ENCODE data around the gene IFNAR1. TPM values are rescaled to one million over a fixed set of nuclear protein-coding genes. Genes with fewer than 3 reads are reported as not detected.
A peak's percentile ranks its signal among the peaks of the same experiment; 100 is the strongest.
"Not testable (repeated sequence)": the region's sequence is repeated elsewhere in the genome, so short reads cannot be mapped to it uniquely, and the experiment has no call there.

IFNAR1 gene
- total RNA-seq, 1 donor from 2014 or later: 42.8 TPM

DNA sequence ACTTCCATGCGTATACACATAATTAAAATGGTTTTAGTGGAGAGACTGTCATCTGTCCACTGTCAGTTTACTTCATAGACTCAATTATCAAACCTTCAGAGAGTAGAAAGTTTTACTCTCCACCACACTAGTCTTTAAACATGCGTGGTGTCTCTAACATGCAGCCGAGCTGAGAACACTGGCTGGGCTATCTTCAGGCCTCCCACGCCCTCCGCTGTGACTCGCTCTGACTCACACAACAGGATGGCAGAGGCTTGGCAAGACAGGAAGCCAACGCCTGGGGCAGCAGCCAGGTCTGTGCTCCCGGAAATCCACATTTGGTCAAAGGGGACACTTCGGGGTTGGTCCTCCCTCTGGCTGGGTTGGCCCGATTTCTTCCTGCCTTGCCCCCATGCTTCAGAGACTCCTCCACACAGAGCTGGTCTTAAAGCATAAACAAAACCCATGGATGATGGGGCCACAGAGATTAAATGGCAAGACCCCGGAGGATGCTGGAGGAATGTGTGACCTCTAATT, 55.8 kb downstream of the IFNAR1 start:
- H3K27ac Mint-ChIP-seq (ENCODE audit: unreplicated experiment): peak overlapping the region; percentile 90
- H3K27me3 Mint-ChIP-seq (ENCODE audit: unreplicated experiment): no peaks in the 10 kb centered on the region
- TF ChIP-seq, protein P1, sequence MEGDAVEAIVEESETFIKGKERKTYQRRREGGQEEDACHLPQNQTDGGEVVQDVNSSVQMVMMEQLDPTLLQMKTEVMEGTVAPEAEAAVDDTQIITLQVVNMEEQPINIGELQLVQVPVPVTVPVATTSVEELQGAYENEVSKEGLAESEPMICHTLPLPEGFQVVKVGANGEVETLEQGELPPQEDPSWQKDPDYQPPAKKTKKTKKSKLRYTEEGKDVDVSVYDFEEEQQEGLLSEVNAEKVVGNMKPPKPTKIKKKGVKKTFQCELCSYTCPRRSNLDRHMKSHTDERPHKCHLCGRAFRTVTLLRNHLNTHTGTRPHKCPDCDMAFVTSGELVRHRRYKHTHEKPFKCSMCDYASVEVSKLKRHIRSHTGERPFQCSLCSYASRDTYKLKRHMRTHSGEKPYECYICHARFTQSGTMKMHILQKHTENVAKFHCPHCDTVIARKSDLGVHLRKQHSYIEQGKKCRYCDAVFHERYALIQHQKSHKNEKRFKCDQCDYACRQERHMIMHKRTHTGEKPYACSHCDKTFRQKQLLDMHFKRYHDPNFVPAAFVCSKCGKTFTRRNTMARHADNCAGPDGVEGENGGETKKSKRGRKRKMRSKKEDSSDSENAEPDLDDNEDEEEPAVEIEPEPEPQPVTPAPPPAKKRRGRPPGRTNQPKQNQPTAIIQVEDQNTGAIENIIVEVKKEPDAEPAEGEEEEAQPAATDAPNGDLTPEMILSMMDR (IDR thresholded peaks at IDR 0.05): no peak
- H3K36me3 Mint-ChIP-seq (ENCODE audit: unreplicated experiment): no peaks in the 10 kb centered on the region
- DNase-seq (ENCODE audit: extremely low spot score, unreplicated experiment): peak; percentile 94
- peaks cover 39% of the 10 kb centered on the region for H3K4me1 Mint-ChIP-seq (ENCODE audit: unreplicated experiment)
- no peak overlapping the region for H3K4me3 Mint-ChIP-seq (ENCODE audit: unreplicated experiment)
- H3K9me3 Mint-ChIP-seq (ENCODE audit: unreplicated experiment): no peaks in the 10 kb centered on the region

DNA sequence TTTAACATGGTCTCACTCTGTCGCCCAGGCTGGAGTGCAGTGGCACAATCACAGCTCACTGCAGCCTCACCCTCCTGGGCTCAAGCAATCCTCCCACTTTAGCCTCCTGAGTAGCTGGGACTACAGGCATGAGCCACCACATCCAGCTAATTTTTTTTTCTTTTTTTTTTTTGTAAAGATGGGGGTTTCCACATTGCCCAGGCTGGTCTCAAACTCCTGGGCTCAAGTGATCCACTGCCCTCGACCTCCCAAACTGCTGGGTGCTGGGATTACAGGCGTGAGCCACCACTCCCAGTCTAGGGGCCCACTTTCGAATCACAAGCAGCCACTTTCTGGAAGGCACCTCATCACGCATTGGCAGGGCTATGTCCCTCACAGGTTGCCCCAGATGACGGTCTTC, 56.6 kb downstream of the IFNAR1 start:
- not testable (repeated sequence) for H3K4me3 Mint-ChIP-seq (ENCODE audit: unreplicated experiment); H3K36me3 Mint-ChIP-seq (ENCODE audit: unreplicated experiment); DNase-seq (ENCODE audit: extremely low spot score, unreplicated experiment); H3K27me3 Mint-ChIP-seq (ENCODE audit: unreplicated experiment); H3K9me3 Mint-ChIP-seq (ENCODE audit: unreplicated experiment)
- Mint-ChIP-seq H3K4me1 (ENCODE audit: unreplicated experiment) (peaks cover 39% of the 10 kb centered on the region), H3K27ac (ENCODE audit: unreplicated experiment) (peak overlapping the region; percentile 90)

DNA sequence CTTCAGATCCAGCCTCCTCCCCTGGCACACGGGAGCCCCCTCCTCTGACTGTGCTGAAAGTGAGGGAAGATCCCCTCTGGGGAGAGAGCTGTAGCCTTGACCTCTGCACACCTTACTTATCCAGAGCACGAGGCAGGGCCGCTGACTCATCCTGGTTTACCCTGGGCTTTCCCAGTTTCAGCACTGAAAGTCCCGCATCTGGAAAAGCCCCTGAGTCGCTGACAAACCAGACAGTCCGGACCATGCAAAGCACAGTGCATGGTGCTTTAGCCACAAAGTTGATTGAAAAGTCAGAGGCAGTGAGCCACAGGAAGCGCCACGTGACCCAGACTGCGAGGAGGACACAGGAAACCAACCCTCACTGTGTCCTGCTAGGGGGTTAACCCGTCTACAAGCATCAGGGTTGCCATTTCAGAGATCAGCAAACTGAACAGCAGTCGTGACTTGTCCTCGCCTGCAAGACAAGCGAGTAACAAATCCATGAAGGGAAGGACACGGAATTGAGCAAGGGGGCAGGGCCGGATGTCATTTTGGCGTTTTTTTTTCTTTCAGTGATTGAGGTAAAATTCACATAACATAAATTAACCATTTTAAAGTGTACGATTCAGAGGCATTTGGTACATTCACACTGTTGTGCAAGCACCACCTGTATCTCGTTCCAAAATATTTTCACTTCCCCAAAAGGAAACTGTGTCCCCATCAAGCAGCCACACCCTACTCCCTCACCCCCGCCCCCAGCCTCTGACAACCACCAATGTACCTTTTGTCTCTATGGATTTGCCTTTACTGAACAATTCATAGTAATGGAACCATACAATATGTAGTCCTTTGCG, 58.5 kb downstream of the IFNAR1 start:
- Mint-ChIP-seq H3K27me3 (ENCODE audit: unreplicated experiment) (no peaks in the 10 kb centered on the region), H3K4me3 (ENCODE audit: unreplicated experiment) (peak overlapping the region; percentile 38), H3K9me3 (ENCODE audit: unreplicated experiment) (no peaks in the 10 kb centered on the region), H3K27ac (ENCODE audit: unreplicated experiment) (peak overlapping the region; percentile 83), H3K4me1 (ENCODE audit: unreplicated experiment) (peaks cover 39% of the 10 kb centered on the region), H3K36me3 (ENCODE audit: unreplicated experiment) (no peaks in the 10 kb centered on the region)
- no peak for DNase-seq (ENCODE audit: extremely low spot score, unreplicated experiment)
- TF ChIP-seq, protein P1 (IDR thresholded peaks at IDR 0.05): no peak

DNA sequence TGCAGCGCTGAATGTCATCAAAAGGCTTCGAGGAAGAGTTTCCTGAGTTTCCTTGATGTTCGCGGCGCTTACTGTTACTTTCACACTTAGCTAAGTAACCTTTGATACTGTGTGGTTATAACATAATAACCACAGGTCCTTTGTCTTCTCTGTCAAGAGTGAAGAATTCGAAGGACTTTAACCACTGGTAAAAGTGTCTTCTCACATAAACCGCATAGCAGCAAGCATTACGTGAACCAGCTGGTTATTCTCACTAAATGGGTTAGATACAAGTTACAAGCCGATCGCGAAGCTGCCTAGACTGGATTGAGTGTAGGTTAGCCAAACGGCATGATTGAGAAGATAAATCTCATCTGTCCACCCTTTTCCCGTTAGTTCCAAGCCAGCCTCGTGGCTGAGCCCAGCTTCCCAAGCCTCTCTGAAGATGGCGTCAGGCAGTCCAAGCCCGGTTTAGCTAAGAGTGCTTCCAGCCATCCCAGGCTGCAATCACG, 60.1 kb downstream of the IFNAR1 start:
- no peak for DNase-seq (ENCODE audit: extremely low spot score, unreplicated experiment)
- no peak overlapping the region for H3K4me3 Mint-ChIP-seq (ENCODE audit: unreplicated experiment)
- no peaks in the 10 kb centered on the region for H3K9me3 Mint-ChIP-seq (ENCODE audit: unreplicated experiment)
- no peaks in the 10 kb centered on the region for H3K27me3 Mint-ChIP-seq (ENCODE audit: unreplicated experiment)
- no peak overlapping the region for H3K27ac Mint-ChIP-seq (ENCODE audit: unreplicated experiment)
- H3K4me1 Mint-ChIP-seq (ENCODE audit: unreplicated experiment): peaks cover 34% of the 10 kb centered on the region
- H3K36me3 Mint-ChIP-seq (ENCODE audit: unreplicated experiment): no peaks in the 10 kb centered on the region
- TF ChIP-seq, protein P1 (IDR thresholded peaks at IDR 0.05): no peak

DNA sequence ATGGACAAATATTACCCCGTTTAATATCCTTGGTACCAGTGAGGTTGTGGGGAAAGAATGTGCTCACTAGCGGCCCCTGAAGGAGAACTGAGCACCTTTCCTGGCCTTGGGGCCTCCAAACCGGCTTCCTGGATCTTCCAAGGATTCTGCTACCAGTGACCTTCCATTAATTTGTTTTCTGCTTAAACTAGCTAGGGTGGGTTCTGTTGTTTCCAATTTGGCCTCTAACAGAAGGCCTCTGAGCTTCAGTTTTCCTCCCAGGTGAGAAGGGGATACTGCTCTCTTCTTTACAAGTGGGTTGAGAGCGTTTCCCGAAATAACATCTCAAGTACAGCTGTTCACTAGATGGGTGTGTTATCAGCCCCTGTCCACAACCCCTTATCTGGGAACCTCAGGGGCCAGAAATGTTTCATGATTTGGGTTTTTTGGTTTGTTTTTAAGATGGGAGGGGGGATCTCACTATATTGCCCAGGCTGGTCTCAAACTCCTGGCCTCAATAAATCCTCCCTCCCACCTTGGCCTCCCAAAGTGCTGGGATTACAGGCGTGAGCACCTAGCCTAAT, 61.5 kb downstream of the IFNAR1 start:
- Mint-ChIP-seq H3K36me3 (ENCODE audit: unreplicated experiment) (no peaks in the 10 kb centered on the region), H3K27ac (ENCODE audit: unreplicated experiment) (no peak overlapping the region), H3K27me3 (ENCODE audit: unreplicated experiment) (no peaks in the 10 kb centered on the region), H3K4me3 (ENCODE audit: unreplicated experiment) (no peak overlapping the region), H3K9me3 (ENCODE audit: unreplicated experiment) (no peaks in the 10 kb centered on the region), H3K4me1 (ENCODE audit: unreplicated experiment) (peaks cover 20% of the 10 kb centered on the region)
- TF ChIP-seq, protein P1 (IDR thresholded peaks at IDR 0.05): peak; percentile 27
- DNase-seq (ENCODE audit: extremely low spot score, unreplicated experiment): no peak
